Activated T-helper 17 cell treated with anti-CD3 and anti-CD28 coated beads, Interleukin-2, amount 50 U/mL, for 72 hours (primary cell): ENCODE measurements around the gene PARD3. TPM values are rescaled to one million over a fixed set of nuclear protein-coding genes. Genes with fewer than 3 reads are reported as not detected.

ENCODE experiments used
- ATAC-seq: fragments of 150-1000 bp; cut with Tn5 transposase; replicated peaks from 2 replicates; pipeline ENCODE4 v1.10.0; 2021; ENCODE audit warnings: mild to moderate bottlenecking, moderate library complexity
- H3K27ac Mint-ChIP-seq: one replicate; pipeline ENCODE4 v1.8.0; 2022; ENCODE audit warnings: mixed read lengths
- H3K27me3 Mint-ChIP-seq: one replicate; pipeline ENCODE4 v1.8.0; 2022; ENCODE audit warnings: mixed read lengths
- H3K36me3 Mint-ChIP-seq: one replicate; pipeline ENCODE4 v1.8.0; 2022; ENCODE audit warnings: low read depth, mild to moderate bottlenecking, mixed read lengths
- H3K4me1 Mint-ChIP-seq: one replicate; pipeline ENCODE4 v1.8.0; 2022; ENCODE audit warnings: mixed read lengths
- H3K4me3 Mint-ChIP-seq: one replicate; pipeline ENCODE4 v1.8.0; 2022; ENCODE audit warnings: mild to moderate bottlenecking, mixed read lengths
- H3K9me3 Mint-ChIP-seq: one replicate; pipeline ENCODE4 v1.8.0; 2022; ENCODE audit warnings: mixed read lengths
- total RNA-seq, 2 donors: library from RNA; stranded (reverse); gene quantifications; one replicate each; pipeline ENCODE4 v1.2.3, GENCODE V29; 2022

PARD3 gene
- total RNA-seq, 2 donors from 2014 or later: 0.13 to 0.24 TPM

- Mint-ChIP-seq H3K27ac (no peak overlapping the region), H3K27me3 (peaks cover 8% of the 10 kb centered on the region), H3K4me3 (no peak overlapping the region), H3K36me3 (no peaks in the 10 kb centered on the region), H3K9me3 (no peaks in the 10 kb centered on the region), H3K4me1 (no peaks in the 10 kb centered on the region)
- ATAC-seq: no peak
These were observed 494.8 kb downstream of the PARD3 start for GRCh38 chr10:34320265-34320664.

DNA sequence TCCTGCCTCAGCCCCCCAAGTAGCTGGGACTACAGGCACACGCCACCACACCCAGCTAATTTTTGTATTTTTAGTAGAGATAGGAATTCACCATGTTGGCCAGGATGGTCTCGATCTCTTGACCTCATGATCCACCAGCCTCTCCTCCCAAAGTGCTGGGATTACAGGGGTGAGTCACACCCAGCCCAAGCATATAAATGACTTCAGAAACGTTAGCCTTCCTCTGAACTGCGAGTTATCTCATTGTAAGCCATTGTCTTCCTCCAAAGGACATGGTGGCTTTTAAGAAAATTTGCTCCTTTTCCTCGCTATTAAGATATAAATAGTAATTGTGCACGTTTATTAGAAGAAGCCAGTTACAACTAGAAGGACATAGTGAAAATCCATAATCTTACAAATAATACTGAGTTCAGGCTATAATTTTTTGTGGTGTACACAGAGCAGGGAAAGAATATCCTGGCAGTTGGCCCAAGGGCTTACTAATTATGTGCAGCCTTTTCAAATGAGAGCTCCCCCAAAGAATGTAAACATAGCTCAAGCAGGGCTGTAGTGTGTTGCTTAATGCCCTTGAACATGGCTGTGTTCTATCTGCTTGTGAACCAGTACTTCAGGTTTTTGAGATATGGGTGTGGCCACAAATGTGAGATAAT, 495.8 kb downstream of the PARD3 start:
- Mint-ChIP-seq H3K9me3 (no peaks in the 10 kb centered on the region), H3K4me3 (no peak overlapping the region), H3K4me1 (no peaks in the 10 kb centered on the region), H3K27ac (no peak overlapping the region), H3K36me3 (no peaks in the 10 kb centered on the region), H3K27me3 (peaks cover 4% of the 10 kb centered on the region)
- no peak for ATAC-seq

DNA sequence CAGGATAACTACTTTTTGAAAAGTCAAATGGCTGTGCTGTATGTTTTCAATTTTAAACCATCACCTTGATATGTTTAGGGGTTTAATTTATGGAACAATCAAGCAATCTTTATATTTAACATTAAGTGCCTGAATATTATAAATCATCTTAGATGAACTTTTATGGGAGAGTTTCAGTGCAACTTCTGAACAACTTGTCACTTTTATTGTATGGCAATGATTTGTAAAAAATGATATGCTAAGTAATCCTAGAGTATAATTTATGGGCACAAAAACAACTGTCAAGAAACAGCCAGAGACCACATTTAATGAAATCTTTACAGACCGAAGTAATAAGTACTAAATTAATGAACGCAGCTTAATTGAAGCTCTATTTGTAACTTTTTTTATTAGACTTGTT, 498.9 kb downstream of the PARD3 start:
- no peak overlapping the region for H3K4me3 Mint-ChIP-seq
- no peak for ATAC-seq
- H3K9me3 Mint-ChIP-seq: no peaks in the 10 kb centered on the region
- H3K36me3 Mint-ChIP-seq: no peaks in the 10 kb centered on the region
- H3K27ac Mint-ChIP-seq: no peak overlapping the region
- no peaks in the 10 kb centered on the region for H3K4me1 Mint-ChIP-seq
- no peaks in the 10 kb centered on the region for H3K27me3 Mint-ChIP-seq

- Mint-ChIP-seq H3K4me3 (no peak overlapping the region), H3K36me3 (no peaks in the 10 kb centered on the region), H3K27me3 (no peaks in the 10 kb centered on the region), H3K27ac (no peak overlapping the region), H3K9me3 (no peaks in the 10 kb centered on the region), H3K4me1 (no peaks in the 10 kb centered on the region)
- ATAC-seq: no peak
These were observed 500.6 kb downstream of the PARD3 start for GRCh38 chr10:34314457-34314856.

DNA sequence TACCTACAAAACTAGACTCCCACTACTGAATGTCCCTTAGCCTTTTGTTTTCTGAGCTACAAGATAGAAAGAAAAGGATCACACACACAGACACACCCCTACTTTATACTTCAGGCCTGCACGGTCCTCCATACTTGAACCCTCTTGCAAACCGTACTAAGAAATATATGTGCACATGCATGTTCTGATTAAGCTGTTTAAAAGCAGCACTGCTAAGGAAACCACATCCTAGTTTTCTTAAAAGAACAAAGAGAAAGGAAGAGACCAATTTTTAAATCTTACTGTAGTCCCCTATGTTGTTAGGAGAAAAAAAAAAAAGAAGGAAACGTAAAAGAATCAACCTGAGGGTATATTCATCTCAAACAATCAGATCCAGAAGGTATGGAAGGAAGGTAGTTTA, 501.2 kb downstream of the PARD3 start:
- H3K4me3 Mint-ChIP-seq: no peak overlapping the region

DNA sequence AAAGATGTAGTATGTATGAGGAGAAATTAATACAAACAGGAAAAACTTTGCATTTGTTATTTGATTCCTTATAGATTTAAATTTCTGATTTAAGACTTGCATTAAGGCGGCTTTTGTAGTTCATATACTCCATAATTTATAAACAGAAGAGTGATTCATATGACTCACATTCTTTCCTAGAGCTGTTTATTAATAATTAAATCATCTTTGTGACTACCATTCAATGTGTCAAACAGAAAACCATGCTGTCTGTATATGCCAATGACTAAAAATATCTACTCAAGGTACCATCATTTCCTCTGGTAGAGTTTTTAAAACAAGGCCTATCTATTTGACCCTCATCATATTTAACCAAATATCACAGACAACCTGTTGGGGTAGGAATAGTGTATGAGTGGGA, 501.7 kb downstream of the PARD3 start:
- Mint-ChIP-seq H3K9me3 (no peaks in the 10 kb centered on the region), H3K4me3 (no peak overlapping the region), H3K4me1 (no peaks in the 10 kb centered on the region), H3K27me3 (no peaks in the 10 kb centered on the region), H3K36me3 (no peaks in the 10 kb centered on the region), H3K27ac (no peak overlapping the region)
- no peak for ATAC-seq

More for the DNA sequence above, 501.2 kb downstream of the PARD3 start:
- no peak for ATAC-seq
- H3K27ac Mint-ChIP-seq: no peak overlapping the region
- no peaks in the 10 kb centered on the region for H3K9me3 Mint-ChIP-seq
- no peaks in the 10 kb centered on the region for H3K4me1 Mint-ChIP-seq
- H3K27me3 Mint-ChIP-seq: no peaks in the 10 kb centered on the region
- H3K36me3 Mint-ChIP-seq: no peaks in the 10 kb centered on the region

DNA sequence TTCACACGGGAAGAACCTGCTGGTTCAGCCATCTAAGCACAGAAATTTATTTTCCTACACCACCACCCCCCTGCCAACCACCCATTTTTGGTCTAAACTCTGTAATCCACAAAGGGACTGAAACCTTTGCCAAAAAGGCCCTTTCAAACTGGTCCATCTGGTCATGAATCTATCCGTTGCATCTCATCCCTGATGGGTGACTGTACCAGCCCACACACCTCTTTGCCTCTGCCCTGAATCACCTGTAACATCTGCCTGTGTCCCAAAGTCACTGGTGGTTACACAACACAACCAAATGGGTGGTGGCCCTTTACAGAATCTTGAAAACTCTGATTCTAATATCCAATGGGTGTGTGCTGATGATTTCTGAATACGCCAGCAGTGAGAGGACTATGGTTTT, 503.4 kb downstream of the PARD3 start:
- Mint-ChIP-seq H3K4me1 (no peaks in the 10 kb centered on the region), H3K27me3 (no peaks in the 10 kb centered on the region), H3K27ac (no peak overlapping the region), H3K36me3 (no peaks in the 10 kb centered on the region), H3K9me3 (no peaks in the 10 kb centered on the region), H3K4me3 (no peak overlapping the region)
- ATAC-seq: no peak

DNA sequence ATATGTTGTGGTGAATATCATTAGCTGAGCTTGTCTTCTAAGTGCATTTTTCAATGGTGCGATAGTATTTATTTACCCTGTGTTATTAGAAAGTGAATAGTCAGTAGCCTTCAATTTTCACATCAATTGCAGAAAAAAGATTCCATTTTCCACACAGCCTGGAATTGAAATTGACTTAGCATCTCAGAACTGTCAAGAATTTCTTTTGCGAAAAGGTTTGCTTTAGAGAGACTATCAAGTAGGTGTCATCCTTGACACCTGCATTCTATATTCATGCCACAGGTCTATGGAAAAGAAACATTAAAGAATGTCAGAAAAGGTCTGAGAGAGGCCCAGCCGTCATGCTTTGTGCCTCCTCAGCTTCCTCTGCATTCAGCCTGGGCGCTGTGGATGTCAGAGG, 504.9 kb downstream of the PARD3 start:
- Mint-ChIP-seq H3K4me3 (no peak overlapping the region), H3K4me1 (no peaks in the 10 kb centered on the region), H3K36me3 (no peaks in the 10 kb centered on the region), H3K27me3 (no peaks in the 10 kb centered on the region), H3K27ac (no peak overlapping the region), H3K9me3 (no peaks in the 10 kb centered on the region)
- ATAC-seq: no peak

DNA sequence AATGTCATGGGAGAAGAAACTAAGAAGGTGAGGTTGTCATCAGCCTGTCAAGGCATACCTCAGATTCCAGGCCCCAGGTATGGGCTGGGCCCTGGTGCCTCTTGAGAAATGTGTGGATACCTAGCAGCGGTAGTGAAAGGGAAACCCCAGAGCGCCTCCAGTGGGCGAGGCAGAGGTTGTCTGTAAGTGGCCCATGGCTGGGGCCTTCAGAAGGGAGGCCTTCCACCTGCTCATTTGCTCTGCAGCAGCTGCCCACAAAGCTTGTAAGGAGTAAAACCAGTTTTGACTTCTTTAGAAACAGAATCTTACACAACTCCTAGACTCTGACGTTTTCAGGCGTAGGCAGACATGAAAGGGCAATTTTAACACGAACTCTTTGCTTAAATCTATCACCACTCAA, 509.9 kb downstream of the PARD3 start:
- no peaks in the 10 kb centered on the region for H3K4me1 Mint-ChIP-seq
- H3K27me3 Mint-ChIP-seq: peaks cover 4% of the 10 kb centered on the region
- no peak for ATAC-seq
- H3K36me3 Mint-ChIP-seq: no peaks in the 10 kb centered on the region
- H3K9me3 Mint-ChIP-seq: no peaks in the 10 kb centered on the region
- no peak overlapping the region for H3K4me3 Mint-ChIP-seq
- no peak overlapping the region for H3K27ac Mint-ChIP-seq

DNA sequence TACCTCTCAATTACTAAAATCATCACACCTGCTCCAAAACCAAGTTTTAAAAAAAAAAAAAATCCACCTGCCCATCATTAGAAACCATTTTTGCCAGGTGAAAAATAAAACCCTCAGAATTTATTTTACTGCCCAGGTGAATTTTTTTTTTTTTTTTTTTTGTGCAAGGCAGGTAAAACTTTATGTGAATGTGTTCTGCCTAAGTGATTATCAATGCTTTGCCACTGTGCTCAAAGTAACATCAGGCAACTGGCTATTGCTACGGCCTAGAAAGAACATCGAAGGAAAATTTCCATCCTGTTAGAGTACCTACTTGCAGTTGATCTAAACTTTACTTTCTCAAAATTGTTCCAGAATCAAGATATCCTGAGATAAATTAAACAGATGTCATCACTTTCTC, 512.1 kb downstream of the PARD3 start:
- no peaks in the 10 kb centered on the region for H3K36me3 Mint-ChIP-seq
- ATAC-seq: no peak
- H3K4me1 Mint-ChIP-seq: no peaks in the 10 kb centered on the region
- H3K9me3 Mint-ChIP-seq: no peaks in the 10 kb centered on the region
- no peak overlapping the region for H3K4me3 Mint-ChIP-seq
- H3K27me3 Mint-ChIP-seq: peaks cover 7% of the 10 kb centered on the region
- no peak overlapping the region for H3K27ac Mint-ChIP-seq

GRCh38 chr10:34299105-34299611, 515.9 kb downstream of the PARD3 start:
- Mint-ChIP-seq H3K27me3 (peaks cover 23% of the 10 kb centered on the region), H3K36me3 (no peaks in the 10 kb centered on the region), H3K27ac (no peak overlapping the region), H3K4me1 (peaks cover under 1% of the 10 kb centered on the region), H3K9me3 (no peaks in the 10 kb centered on the region), H3K4me3 (no peak overlapping the region)
- ATAC-seq: peak; percentile 40

- peaks cover 29% of the 10 kb centered on the region for H3K27me3 Mint-ChIP-seq
- no peaks in the 10 kb centered on the region for H3K36me3 Mint-ChIP-seq
- no peaks in the 10 kb centered on the region for H3K9me3 Mint-ChIP-seq
- no peak overlapping the region for H3K4me3 Mint-ChIP-seq
- no peak for ATAC-seq
- no peak overlapping the region for H3K27ac Mint-ChIP-seq
- peaks cover 6% of the 10 kb centered on the region for H3K4me1 Mint-ChIP-seq
These were observed 516.7 kb downstream of the PARD3 start for GRCh38 chr10:34298346-34298818.

GRCh38 chr10:34297541-34298345, 517.4 kb downstream of the PARD3 start:
- peaks cover 31% of the 10 kb centered on the region for H3K27me3 Mint-ChIP-seq
- H3K4me3 Mint-ChIP-seq: no peak overlapping the region
- H3K9me3 Mint-ChIP-seq: no peaks in the 10 kb centered on the region
- H3K36me3 Mint-ChIP-seq: no peaks in the 10 kb centered on the region
- no peak overlapping the region for H3K27ac Mint-ChIP-seq
- peaks cover 6% of the 10 kb centered on the region for H3K4me1 Mint-ChIP-seq
- ATAC-seq: no peak

DNA sequence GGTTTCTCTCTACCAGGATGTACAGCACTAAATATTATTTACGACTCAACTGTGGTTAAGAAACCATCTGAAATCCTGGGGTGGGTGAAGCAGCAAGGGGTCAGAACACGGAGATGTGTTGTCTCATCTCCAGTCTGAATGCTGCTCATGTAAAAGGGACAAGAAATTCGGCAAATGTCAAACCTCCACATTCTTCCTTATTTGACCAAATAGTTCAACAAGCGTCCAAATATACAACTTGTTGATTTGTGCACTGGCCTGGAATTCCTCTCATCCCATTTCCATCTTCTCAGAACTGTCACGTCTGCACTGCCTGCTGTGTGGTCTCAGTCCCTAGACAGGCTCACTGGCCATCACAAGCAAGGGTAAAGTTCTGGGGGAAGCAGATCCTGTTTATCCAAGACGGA, 520.0 kb downstream of the PARD3 start:
- Mint-ChIP-seq H3K27me3 (peaks cover 35% of the 10 kb centered on the region), H3K4me3 (no peak overlapping the region), H3K27ac (no peak overlapping the region), H3K4me1 (peaks cover 6% of the 10 kb centered on the region), H3K9me3 (no peaks in the 10 kb centered on the region), H3K36me3 (no peaks in the 10 kb centered on the region)
- ATAC-seq: no peak

DNA sequence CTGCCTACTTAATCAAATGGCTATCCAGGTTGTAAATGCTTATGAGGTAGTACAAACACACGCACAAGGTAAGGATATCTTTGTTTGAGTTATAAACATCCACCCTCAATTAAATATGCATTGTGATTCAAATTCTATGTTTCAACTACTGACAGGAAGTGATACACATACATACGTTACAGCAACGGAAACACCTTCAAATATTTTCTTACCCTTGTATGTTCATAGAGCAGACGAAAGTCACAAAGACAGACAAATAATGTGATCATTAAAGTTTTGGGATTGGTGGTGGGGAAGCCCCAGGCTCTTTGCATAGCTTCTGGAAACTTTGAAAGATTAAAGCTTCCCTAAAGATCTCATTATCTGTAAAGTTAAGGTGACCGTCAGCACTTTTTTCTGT, 521.0 kb downstream of the PARD3 start:
- no peak overlapping the region for H3K4me3 Mint-ChIP-seq
- peaks cover 6% of the 10 kb centered on the region for H3K4me1 Mint-ChIP-seq
- peaks cover 35% of the 10 kb centered on the region for H3K27me3 Mint-ChIP-seq
- ATAC-seq: peak; percentile 51
- no peak overlapping the region for H3K27ac Mint-ChIP-seq
- H3K36me3 Mint-ChIP-seq: no peaks in the 10 kb centered on the region
- H3K9me3 Mint-ChIP-seq: no peaks in the 10 kb centered on the region
